ENCODE measurements around the gene YPEL2.

GRCh38 chr17:59433586-59433985, 102.1 kb downstream of the YPEL2 start:
- TF ChIP-seq ZNF202 (tag by site-specific recombination; IDR thresholded peaks at IDR 0.05; ENCODE audit: borderline replicate concordance) (no peak), PATZ1 (tag by site-specific recombination; IDR thresholded peaks at IDR 0.05) (no peak)

All from HEK293 (cell line).